ENCODE data around the gene CCDC15.
"Not testable (repeated sequence)": the region's sequence is repeated elsewhere in the genome, so short reads cannot be mapped to it uniquely, and the experiment has no call there.

The CCDC15 gene

GRCh38 chr11:125085301-125086081 lies 131.5 kb downstream of the CCDC15 start:
- H3K9ac ChIP-seq (ENCODE audit: low read length), result no peak overlapping the region
- H3K4me1 ChIP-seq (ENCODE audit: control insufficient read depth, insufficient read depth, low read length), result peaks cover 15% of the 10 kb centered on the region
- no peak overlapping the region for H3K4me3 ChIP-seq (ENCODE audit: low read length)
- no peaks in the 10 kb centered on the region for H3K9me3 ChIP-seq (ENCODE audit: control insufficient read depth, low read length)
- no peak for DNase-seq (ENCODE audit: low read depth)
- H3K27me3 ChIP-seq (replicated peaks; ENCODE audit: control insufficient read depth, insufficient read depth, low read length), result no peaks in the 10 kb centered on the region
- no peaks in the 10 kb centered on the region for H3K36me3 ChIP-seq (ENCODE audit: control insufficient read depth, insufficient read depth, low read length, severe bottlenecking)

- Histone ChIP-seq H3K9me3 (ENCODE audit: control insufficient read depth, low read length) (no peaks in the 10 kb centered on the region), H3K4me3 (ENCODE audit: low read length) (no peak overlapping the region), H3K36me3 (ENCODE audit: control insufficient read depth, insufficient read depth, low read length, severe bottlenecking) (no peaks in the 10 kb centered on the region), H3K27me3 (replicated peaks; ENCODE audit: control insufficient read depth, insufficient read depth, low read length) (no peaks in the 10 kb centered on the region), H3K4me1 (ENCODE audit: control insufficient read depth, insufficient read depth, low read length) (peaks cover 25% of the 10 kb centered on the region), H3K9ac (ENCODE audit: low read length) (no peak overlapping the region)
- no peak for DNase-seq (ENCODE audit: low read depth)
Measured at GRCh38 chr11:125086633-125087296, 132.8 kb downstream of the CCDC15 start.

- Histone ChIP-seq H3K4me1 (ENCODE audit: control insufficient read depth, insufficient read depth, low read length) (peaks cover 16% of the 10 kb centered on the region), H3K4me3 (ENCODE audit: low read length) (no peak overlapping the region), H3K36me3 (ENCODE audit: control insufficient read depth, insufficient read depth, low read length, severe bottlenecking) (no peaks in the 10 kb centered on the region), H3K27me3 (replicated peaks; ENCODE audit: control insufficient read depth, insufficient read depth, low read length) (no peaks in the 10 kb centered on the region), H3K9me3 (ENCODE audit: control insufficient read depth, low read length) (no peaks in the 10 kb centered on the region), H3K9ac (ENCODE audit: low read length) (no peak overlapping the region)
- no peak for DNase-seq (ENCODE audit: low read depth)
Measured at GRCh38 chr11:125088123-125088522, 134.1 kb downstream of the CCDC15 start.

- no peaks in the 10 kb centered on the region for H3K9me3 ChIP-seq (ENCODE audit: control insufficient read depth, low read length)
- no peaks in the 10 kb centered on the region for H3K36me3 ChIP-seq (ENCODE audit: control insufficient read depth, insufficient read depth, low read length, severe bottlenecking)
- peaks cover 11% of the 10 kb centered on the region for H3K4me1 ChIP-seq (ENCODE audit: control insufficient read depth, insufficient read depth, low read length)
- DNase-seq (ENCODE audit: low read depth), result no peak
- no peak overlapping the region for H3K9ac ChIP-seq (ENCODE audit: low read length)
- H3K4me3 ChIP-seq (ENCODE audit: low read length), result no peak overlapping the region
- no peaks in the 10 kb centered on the region for H3K27me3 ChIP-seq (replicated peaks; ENCODE audit: control insufficient read depth, insufficient read depth, low read length)
Measured at GRCh38 chr11:125088576-125089455, 134.8 kb downstream of the CCDC15 start.

GRCh38 chr11:125089481-125089880 lies 135.5 kb downstream of the CCDC15 start:
- H3K9me3 ChIP-seq (ENCODE audit: control insufficient read depth, low read length); DNase-seq (ENCODE audit: low read depth); H3K9ac ChIP-seq (ENCODE audit: low read length); H3K36me3 ChIP-seq (ENCODE audit: control insufficient read depth, insufficient read depth, low read length, severe bottlenecking); H3K4me3 ChIP-seq (ENCODE audit: low read length); H3K27me3 ChIP-seq (replicated peaks; ENCODE audit: control insufficient read depth, insufficient read depth, low read length): not testable (repeated sequence)
- H3K4me1 ChIP-seq (ENCODE audit: control insufficient read depth, insufficient read depth, low read length), result peaks cover 11% of the 10 kb centered on the region

- not testable (repeated sequence) for H3K4me3 ChIP-seq (ENCODE audit: low read length); H3K9me3 ChIP-seq (ENCODE audit: control insufficient read depth, low read length); H3K9ac ChIP-seq (ENCODE audit: low read length); H3K36me3 ChIP-seq (ENCODE audit: control insufficient read depth, insufficient read depth, low read length, severe bottlenecking); DNase-seq (ENCODE audit: low read depth); H3K27me3 ChIP-seq (replicated peaks; ENCODE audit: control insufficient read depth, insufficient read depth, low read length)
- H3K4me1 ChIP-seq (ENCODE audit: control insufficient read depth, insufficient read depth, low read length), result peaks cover 11% of the 10 kb centered on the region
Measured at GRCh38 chr11:125090151-125090550, 136.1 kb downstream of the CCDC15 start.

- H3K4me1 ChIP-seq (ENCODE audit: control insufficient read depth, insufficient read depth, low read length), result peaks cover 11% of the 10 kb centered on the region
- H3K9me3 ChIP-seq (ENCODE audit: control insufficient read depth, low read length), result no peaks in the 10 kb centered on the region
- no peak overlapping the region for H3K4me3 ChIP-seq (ENCODE audit: low read length)
- peaks cover 5% of the 10 kb centered on the region for H3K36me3 ChIP-seq (ENCODE audit: control insufficient read depth, insufficient read depth, low read length, severe bottlenecking)
- DNase-seq (ENCODE audit: low read depth), result no peak
- no peaks in the 10 kb centered on the region for H3K27me3 ChIP-seq (replicated peaks; ENCODE audit: control insufficient read depth, insufficient read depth, low read length)
- no peak overlapping the region for H3K9ac ChIP-seq (ENCODE audit: low read length)
Measured at GRCh38 chr11:125090816-125091215, 136.8 kb downstream of the CCDC15 start.

Measured in adipocyte (in vitro differentiated cells).